Activated effector memory CD4-positive, alpha-beta T cell treated with anti-CD3 and anti-CD28 coated beads, Interleukin-2, amount 50 U/mL, for 16 hours (primary cell): Measurements from ENCODE around the gene C10orf67.
"Not testable (repeated sequence)": the region's sequence is repeated elsewhere in the genome, so short reads cannot be mapped to it uniquely, and the experiment has no call there.

Experiments used
- DNase-seq: peaks from one replicate; pipeline ENCODE4 v3.0.0-alpha.2; 2020

The C10orf67 gene

GRCh38 chr10:23319835-23320234 is 24.8 kb downstream of the C10orf67 start:
- DNase-seq = no peak

- no peak for DNase-seq
These were observed 26.2 kb downstream of the C10orf67 start for GRCh38 chr10:23318359-23318758.

- DNase-seq = no peak
These were observed 27.2 kb downstream of the C10orf67 start for GRCh38 chr10:23317416-23317815.

GRCh38 chr10:23316406-23316805 is 28.2 kb downstream of the C10orf67 start:
- DNase-seq = no peak

- no peak for DNase-seq
These were observed 28.6 kb downstream of the C10orf67 start for GRCh38 chr10:23315966-23316365.

- no peak for DNase-seq
These were observed 29.8 kb downstream of the C10orf67 start for GRCh38 chr10:23314835-23315239.

GRCh38 chr10:23311034-23311433 is 33.6 kb downstream of the C10orf67 start:
- DNase-seq = no peak

- no peak for DNase-seq
These were observed 34.2 kb downstream of the C10orf67 start for GRCh38 chr10:23310404-23310803.

GRCh38 chr10:23299961-23300360 is 44.6 kb downstream of the C10orf67 start:
- not testable (repeated sequence) for DNase-seq

GRCh38 chr10:23294638-23295247 is 49.9 kb downstream of the C10orf67 start:
- no peak for DNase-seq

GRCh38 chr10:23293973-23294590 is 50.5 kb downstream of the C10orf67 start:
- no peak for DNase-seq

- no peak for DNase-seq
These were observed 51.4 kb downstream of the C10orf67 start for GRCh38 chr10:23293145-23293724.

GRCh38 chr10:23291551-23292334 is 52.9 kb downstream of the C10orf67 start:
- no peak for DNase-seq

- DNase-seq = no peak
These were observed 59.8 kb downstream of the C10orf67 start for GRCh38 chr10:23284674-23285335.

- DNase-seq = no peak
These were observed 60.4 kb downstream of the C10orf67 start for GRCh38 chr10:23284155-23284554.

- no peak for DNase-seq
These were observed 60.9 kb downstream of the C10orf67 start for GRCh38 chr10:23283680-23284079.

GRCh38 chr10:23281044-23281433 is 63.6 kb downstream of the C10orf67 start:
- DNase-seq = no peak

- no peak for DNase-seq
These were observed 64.1 kb downstream of the C10orf67 start for GRCh38 chr10:23280419-23281043.

GRCh38 chr10:23275355-23275754 is 69.2 kb downstream of the C10orf67 start:
- DNase-seq = no peak

GRCh38 chr10:23274179-23274578 is 70.4 kb downstream of the C10orf67 start:
- DNase-seq = not testable (repeated sequence)

GRCh38 chr10:23270531-23270930 is 74.1 kb downstream of the C10orf67 start:
- no peak for DNase-seq

GRCh38 chr10:23263441-23264164 is 81.0 kb downstream of the C10orf67 start:
- no peak for DNase-seq
